ENCODE data around the gene DUOX1. TPM values are rescaled to one million over a fixed set of nuclear protein-coding genes. Genes with fewer than 3 reads are reported as not detected.

The DUOX1 gene
- total and polyA plus RNA-seq, 2 of the 13 experiments (the other 11 are each of a cell fraction or from before 2014, with no cell fraction given) = 0.03 TPM; not detected in 1

DNA sequence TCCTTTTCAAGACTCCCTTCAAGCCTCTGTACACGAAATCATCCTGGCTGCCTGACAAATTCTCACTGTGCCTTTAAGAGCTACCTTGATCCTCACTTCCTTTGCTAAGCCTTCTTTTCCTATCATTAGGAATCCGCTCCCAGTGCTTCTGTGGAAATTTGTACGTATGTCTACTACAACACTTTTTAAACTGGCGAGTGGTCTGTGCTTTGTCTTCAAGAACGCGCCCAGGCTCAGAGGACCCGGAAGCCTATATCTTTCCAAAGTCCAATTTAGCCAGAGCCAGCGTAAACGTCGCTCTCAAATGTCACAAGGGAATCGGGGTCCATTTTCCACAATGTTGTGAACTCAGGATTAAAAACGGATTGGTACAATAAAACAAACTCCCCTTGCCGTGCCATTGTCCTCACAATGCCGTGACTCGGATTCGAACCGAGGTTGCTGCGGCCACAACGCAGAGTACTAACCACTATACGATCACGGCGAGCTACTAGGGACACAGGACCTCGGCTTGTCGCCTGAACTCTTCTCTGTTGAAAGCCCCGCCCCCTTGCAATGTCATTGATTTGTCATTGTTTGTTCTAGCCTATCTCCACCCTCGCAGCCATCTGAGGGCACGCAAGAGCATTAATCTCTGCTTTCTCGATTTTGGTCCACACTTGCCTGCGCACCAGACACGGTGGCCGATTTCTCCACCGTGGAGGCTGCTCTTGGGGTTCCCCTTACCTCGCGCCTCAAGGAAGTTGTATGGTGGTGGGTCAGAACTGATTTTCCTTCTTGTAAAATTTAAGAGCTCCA lies 70.4 kb downstream of the DUOX1 start (continued):
- TF ChIP-seq, protein P1, sequence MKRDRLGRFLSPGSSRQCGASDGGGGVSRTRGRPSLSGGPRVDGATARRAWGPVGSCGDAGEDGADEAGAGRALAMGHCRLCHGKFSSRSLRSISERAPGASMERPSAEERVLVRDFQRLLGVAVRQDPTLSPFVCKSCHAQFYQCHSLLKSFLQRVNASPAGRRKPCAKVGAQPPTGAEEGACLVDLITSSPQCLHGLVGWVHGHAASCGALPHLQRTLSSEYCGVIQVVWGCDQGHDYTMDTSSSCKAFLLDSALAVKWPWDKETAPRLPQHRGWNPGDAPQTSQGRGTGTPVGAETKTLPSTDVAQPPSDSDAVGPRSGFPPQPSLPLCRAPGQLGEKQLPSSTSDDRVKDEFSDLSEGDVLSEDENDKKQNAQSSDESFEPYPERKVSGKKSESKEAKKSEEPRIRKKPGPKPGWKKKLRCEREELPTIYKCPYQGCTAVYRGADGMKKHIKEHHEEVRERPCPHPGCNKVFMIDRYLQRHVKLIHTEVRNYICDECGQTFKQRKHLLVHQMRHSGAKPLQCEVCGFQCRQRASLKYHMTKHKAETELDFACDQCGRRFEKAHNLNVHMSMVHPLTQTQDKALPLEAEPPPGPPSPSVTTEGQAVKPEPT (CRISPR knock-in tag; IDR thresholded peaks at IDR 0.05; ENCODE audit: low read depth) = no peak
- TF ChIP-seq NRL (CRISPR knock-in tag; IDR thresholded peaks at IDR 0.05; ENCODE audit: borderline replicate concordance) (no peak), ZNF788 (CRISPR knock-in tag; IDR thresholded peaks at IDR 0.05; ENCODE audit: borderline replicate concordance) (peak; percentile 97; the same call in 1 of the 2 replicates), ZNF317 (CRISPR knock-in tag; IDR thresholded peaks at IDR 0.05) (peak; percentile 68; the same call in 1 of the 2 replicates), ZNF430 (CRISPR knock-in tag; IDR thresholded peaks at IDR 0.05) (peak; percentile 13; the same call in 1 of the 2 replicates), DPF2 (CRISPR knock-in tag; IDR thresholded peaks at IDR 0.05; ENCODE audit: borderline replicate concordance, low read depth) (0 out of 2 replicates have a peak, but pooled peaks have one; percentile 31), E2F5 (CRISPR knock-in tag; conservative IDR thresholded peaks at IDR 0.05) (no peak), POGK (CRISPR knock-in tag; conservative IDR thresholded peaks at IDR 0.05) (peak; percentile 76; the same call in 1 of the 2 replicates), NFE2 (CRISPR knock-in tag; IDR thresholded peaks at IDR 0.05) (no peak), KLF15 (CRISPR knock-in tag; IDR thresholded peaks at IDR 0.05; ENCODE audit: borderline replicate concordance) (no peak), ZNF782 (CRISPR knock-in tag; IDR thresholded peaks at IDR 0.05; ENCODE audit: borderline replicate concordance) (0 out of 2 replicates have a peak, but pooled peaks have one; percentile 33), MAX (IDR thresholded peaks at IDR 0.05) (peak; percentile 36; the same call in 1 of the 2 replicates), MAFG (CRISPR knock-in tag; IDR thresholded peaks at IDR 0.05) (no peak), MAFF (IDR thresholded peaks at IDR 0.05; ENCODE audit: low read depth, low read length) (no peak), ZNF343 (CRISPR knock-in tag; IDR thresholded peaks at IDR 0.05) (peak; percentile 56; the same call in 1 of the 2 replicates), STAT5B (CRISPR knock-in tag; IDR thresholded peaks at IDR 0.05) (0 out of 2 replicates have a peak, but pooled peaks have one; percentile 43), PLRG1 (conservative IDR thresholded peaks at IDR 0.05) (no peak), ARNT2 (CRISPR knock-in tag; IDR thresholded peaks at IDR 0.05; ENCODE audit: low read depth) (no peak), ZNF775 (CRISPR knock-in tag; IDR thresholded peaks at IDR 0.05; ENCODE audit: borderline replicate concordance) (peak; percentile 87; the same call in 1 of the 2 replicates), ELF4 (CRISPR knock-in tag; IDR thresholded peaks at IDR 0.05; ENCODE audit: borderline replicate concordance) (peak; percentile 58; the same call in 1 of the 2 replicates), ZNF558 (CRISPR knock-in tag; IDR thresholded peaks at IDR 0.05; ENCODE audit: borderline replicate concordance) (no peak), ZNF44 (CRISPR knock-in tag; IDR thresholded peaks at IDR 0.05) (no peak), NCOR1 (IDR thresholded peaks at IDR 0.05; ENCODE audit: borderline replicate concordance, low read length) (peak; percentile 63; the same call in 1 of the 2 replicates)
- TF ChIP-seq, protein P2, sequence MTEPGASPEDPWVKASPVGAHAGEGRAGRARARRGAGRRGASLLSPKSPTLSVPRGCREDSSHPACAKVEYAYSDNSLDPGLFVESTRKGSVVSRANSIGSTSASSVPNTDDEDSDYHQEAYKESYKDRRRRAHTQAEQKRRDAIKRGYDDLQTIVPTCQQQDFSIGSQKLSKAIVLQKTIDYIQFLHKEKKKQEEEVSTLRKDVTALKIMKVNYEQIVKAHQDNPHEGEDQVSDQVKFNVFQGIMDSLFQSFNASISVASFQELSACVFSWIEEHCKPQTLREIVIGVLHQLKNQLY (CRISPR knock-in tag; IDR thresholded peaks at IDR 0.05) = no peak
